SIG-M5 treated with dmso at 0.1 percent for 504 hours (cell line): Measurements from ENCODE around the gene ALOX15.
"Not testable (repeated sequence)": the region's sequence is repeated elsewhere in the genome, so short reads cannot be mapped to it uniquely, and the experiment has no call there.

Experiments
- DNase-seq: peaks from one replicate; lab custom pipeline; 2025; ENCODE audit not compliant: unreplicated experiment; lab: John Stamatoyannopoulos, UW

ALOX15 gene

DNA sequence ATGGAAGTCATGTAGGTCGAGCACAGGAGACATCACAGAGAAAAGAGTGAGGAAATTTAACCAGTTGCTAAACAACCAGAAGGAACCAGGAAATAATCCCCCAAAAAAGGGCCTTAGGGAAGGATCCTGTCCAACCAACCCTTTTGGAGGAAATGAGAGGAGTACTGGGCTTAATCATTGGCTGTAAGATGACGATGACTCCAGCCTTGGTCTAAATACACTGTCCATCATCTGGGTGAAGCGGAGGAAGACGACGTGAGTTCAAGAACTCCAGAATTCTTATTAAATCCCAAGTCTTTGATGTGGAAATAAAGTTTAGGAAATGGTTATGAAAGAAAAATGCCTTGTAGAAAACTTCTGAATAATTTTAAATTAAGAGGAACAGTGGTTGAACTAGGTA, 11.5 kb upstream of the ALOX15 start:
- no peak for DNase-seq

- DNase-seq: peak; percentile 62
Measured at GRCh38 chr17:4648741-4649140, 7.3 kb upstream of the ALOX15 start.

DNA sequence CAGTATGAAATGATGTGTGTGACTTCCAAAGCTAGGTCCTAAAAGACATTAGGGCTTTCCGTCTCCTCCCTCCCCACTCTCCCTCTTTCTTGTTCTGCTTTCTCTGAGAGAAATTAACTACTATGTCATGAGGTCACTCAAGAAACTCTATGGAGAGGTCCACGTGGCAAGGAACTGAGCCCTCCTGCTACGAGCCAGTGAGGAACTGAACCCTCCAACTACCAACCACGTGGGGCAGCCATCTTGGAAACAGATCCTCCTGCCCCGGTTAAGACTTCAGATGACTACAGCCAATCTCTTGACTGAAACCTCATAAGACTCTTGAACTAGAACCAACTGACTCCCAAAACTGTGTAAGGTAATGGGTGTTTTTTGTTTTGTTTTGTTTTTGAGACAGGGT, 4.2 kb upstream of the ALOX15 start:
- peak; percentile 31 for DNase-seq

DNA sequence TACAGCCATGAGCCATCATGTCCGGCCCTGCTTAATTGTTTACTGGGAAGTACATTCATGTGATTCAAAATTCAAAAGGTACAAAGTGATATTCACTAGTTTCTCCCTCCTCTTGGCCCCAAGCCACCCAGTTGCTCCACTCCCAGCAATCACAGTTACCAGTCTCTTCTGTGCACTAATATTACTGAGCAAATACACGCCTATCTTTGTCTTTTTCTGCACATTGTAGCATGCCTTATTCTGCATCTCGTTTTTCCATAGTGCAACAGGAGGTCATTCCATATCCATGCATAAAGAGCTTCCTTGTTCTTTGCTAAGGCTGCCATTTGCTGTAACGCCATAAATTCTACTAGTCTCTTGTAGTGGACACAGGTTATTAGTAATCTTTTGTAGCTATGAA, 2.2 kb upstream of the ALOX15 start:
- no peak for DNase-seq

- no peak for DNase-seq
Measured at GRCh38 chr17:4642286-4642685, 808 bp upstream of the ALOX15 start.

- DNase-seq: not testable (repeated sequence)
Measured at GRCh38 chr17:4640569-4641188, 799 bp downstream of the ALOX15 start.

DNA sequence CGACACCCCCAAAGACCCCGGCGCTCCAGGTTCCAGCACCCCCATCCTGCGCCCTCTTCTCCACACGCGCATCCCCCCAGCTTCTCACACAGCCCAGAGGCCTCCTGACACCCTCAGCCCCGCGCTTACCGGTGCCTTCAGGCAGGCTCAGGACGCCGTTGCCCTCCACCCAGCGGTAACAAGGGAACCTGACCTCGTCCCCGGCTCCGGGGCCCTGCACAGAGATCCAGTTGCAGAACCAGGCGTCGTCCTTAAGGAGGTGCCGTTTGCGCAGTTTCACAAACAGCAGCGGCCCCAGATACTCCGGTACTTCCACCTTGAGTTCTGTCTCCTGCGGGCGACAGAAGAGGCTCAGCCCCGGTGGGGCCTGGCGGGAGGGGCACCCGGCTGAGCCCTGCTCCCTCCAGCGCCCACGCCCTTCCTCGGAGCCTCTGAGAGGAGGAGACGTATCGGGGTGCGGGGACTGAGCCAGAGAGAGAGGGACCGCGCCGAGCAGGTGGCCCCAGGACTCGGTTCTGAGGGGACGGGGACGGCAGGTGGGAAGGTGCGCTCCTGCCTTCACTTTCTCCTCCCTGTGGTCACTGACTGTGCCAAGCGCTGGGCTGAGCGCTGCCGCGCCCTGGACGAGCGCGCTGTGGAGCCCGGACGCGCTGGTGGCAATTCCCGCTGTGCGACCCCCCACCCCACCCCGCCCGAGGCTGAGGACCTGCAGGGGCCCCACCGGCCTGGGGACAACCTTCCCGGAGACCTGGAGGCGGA, 2.0 kb downstream of the ALOX15 start:
- peak; percentile 34 for DNase-seq

GRCh38 chr17:4638766-4639165, 2.7 kb downstream of the ALOX15 start:
- DNase-seq: peak; percentile 9

DNA sequence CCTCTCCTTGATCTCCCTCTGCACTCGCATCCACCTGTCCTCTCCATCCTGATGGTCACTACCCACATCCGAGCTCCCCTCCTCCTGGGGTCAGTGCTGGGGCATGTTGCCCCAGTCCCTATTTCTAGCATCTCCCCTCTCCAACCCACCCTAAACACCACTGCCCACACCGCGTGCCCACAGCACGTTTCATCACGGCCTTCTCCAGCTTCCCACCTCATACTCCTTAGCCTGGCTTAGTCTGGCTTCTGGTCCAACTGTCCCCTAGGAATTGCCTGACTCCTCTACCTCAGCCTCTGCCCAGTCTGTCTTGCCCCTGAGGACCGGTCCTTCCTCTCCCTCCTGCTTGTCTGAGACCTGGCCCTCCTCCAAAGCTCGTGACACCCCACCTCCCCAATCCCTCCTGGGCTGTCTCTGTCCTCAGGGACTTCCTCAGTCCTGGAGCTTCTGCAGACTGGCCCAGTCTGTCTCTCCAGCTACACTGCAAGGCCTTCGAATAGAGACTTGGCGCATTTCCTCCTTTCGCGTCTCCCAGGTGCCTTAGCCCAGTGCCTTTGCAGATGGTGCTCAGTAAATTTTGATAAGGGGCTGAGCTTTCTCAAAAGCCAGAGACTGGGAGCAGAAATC, 4.9 kb downstream of the ALOX15 start:
- no peak for DNase-seq

- peak; percentile 63 for DNase-seq
Measured at GRCh38 chr17:4635823-4636375, 5.6 kb downstream of the ALOX15 start.

DNA sequence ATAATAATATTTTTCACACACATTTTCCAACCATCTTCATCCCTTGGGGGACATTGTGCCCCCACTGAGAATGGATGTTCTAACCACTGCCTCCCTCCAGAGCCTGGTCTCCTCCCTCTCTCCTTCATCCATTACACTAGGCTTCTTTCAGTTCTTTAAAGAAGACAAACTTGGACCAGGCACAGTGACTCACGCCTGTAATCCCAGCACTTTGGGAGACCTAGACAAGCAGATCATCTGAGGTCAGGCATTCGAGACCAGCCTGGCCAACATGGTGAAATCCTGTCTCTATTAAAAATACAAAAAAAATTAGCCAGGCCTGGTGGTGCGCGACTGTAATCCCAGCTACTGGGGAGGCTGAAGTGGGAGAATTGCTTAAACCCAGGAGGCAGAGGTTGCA, 6.5 kb downstream of the ALOX15 start:
- peak; percentile 19 for DNase-seq

GRCh38 chr17:4633643-4634042, 7.8 kb downstream of the ALOX15 start:
- no peak for DNase-seq

- no peak for DNase-seq
Measured at GRCh38 chr17:4632581-4632920, 8.9 kb downstream of the ALOX15 start.

DNA sequence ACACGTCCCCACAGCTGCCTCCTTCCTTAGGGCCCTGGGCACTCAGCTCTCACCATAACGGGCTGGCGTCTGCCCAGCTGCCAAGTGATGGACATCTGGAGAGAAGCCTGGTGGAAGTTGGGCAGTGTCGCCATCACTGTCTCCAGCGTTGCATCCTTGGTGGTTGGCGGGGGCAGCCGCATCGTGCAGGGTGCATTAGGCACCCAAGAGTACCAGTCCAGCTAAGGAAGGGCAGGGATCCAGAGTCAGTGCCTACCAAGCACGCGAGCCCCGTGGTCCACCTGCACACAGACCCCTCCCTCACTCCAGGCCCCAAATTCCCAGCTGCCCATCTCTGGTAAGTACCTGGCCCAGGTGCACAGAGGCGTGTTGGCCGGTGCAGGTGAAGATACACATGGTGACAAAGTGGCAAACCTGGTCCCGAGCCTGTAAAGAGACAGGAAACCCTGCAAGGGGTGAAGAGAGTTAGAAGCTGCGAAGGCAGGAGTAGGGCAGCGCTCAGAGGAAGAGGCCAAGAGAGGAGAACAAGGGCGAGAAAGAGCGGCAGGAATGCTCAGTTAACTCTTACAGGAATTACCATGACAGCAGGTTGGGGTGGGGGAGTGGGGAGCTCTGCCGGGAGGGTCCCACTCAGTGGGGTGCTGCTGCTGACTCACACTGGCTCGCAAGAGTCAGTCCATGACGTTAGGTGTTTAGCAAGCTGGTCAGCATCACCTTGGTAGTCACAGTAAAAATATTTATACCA, 9.5 kb downstream of the ALOX15 start:
- no peak for DNase-seq

DNA sequence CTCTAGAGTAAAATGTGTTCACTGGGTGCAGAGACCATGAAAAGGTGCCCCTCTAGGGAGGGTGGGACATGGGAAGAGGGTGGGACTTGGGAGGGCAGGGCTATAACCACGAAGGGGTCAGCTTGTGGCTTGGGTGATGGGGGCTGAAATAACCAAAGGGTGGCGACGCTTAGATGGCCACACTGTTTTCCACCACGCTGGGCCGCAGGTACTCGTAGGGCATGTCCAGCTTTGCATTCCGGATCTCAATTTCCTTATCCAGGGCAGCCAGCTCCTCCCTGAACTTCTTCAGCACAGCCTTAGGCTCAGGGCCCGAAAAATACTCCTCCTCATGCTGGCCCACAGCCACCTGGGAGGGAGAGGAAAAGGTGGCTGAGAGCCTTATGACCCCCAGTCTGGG, 10.0 kb downstream of the ALOX15 start:
- DNase-seq: no peak

- no peak for DNase-seq
Measured at GRCh38 chr17:4626734-4627256, 14.7 kb downstream of the ALOX15 start.

DNA sequence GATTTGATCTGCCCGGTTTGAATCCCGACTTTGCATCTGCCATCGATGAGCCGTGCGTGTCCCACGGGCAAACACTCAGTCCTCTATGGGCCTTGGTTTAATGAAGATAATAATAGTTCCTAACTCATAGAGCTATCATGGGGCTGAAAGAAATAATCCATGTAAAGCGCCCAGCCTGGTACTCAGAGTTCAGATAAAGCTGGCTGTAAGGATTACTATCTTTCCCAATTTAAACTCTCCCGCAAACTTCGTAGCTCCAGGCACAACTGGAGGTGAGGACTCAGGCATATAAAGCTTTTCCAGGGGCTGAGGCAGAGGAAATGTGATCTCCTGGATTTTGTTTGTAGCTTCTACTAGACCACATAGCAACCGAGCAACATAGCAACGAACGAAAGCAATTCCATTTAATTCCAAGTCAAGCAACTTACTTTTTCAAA, 16.3 kb downstream of the ALOX15 start:
- DNase-seq: no peak

DNA sequence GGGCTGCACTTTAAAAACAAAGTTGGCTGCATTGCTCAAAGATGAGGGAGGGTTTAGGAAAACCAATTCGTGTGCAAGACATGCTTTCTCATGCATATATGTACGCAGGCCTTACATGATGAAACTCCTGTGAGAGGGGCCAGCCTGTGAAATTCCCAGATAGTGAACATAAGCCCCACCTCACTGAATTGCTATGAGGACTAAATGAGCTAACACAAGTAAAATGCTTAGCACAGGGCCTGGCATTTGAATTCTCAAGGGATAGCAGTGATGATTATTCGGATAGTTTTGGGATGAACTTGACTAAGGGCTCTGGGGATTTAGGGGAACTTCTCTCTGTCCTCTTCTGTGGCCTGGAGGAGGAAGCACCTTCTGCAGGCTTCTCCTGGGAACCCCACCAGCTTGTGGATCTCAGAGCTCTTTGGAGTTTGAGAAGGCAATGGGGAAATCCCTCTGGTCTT, 17.0 kb downstream of the ALOX15 start:
- DNase-seq: not testable (repeated sequence)

DNA sequence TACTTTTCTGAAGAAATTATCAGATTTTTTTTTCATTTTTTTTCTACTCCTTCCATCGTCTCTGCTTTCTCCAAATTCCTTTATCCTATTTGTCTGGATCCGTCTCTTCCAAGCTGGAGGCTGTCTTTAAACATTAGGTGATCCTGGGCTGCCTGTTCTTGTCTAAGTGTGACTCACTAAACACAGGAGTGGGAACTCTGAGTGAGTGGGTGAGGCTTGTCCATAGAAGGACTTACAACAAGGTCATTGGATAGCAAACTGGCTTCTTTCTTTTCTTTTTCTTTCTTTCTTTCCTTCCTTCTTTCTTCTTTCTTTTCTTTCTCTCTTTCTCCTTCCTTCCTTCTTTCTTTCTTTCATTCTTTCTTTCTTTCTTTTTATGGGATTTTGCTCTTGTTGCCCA, 18.2 kb downstream of the ALOX15 start:
- no peak for DNase-seq

DNA sequence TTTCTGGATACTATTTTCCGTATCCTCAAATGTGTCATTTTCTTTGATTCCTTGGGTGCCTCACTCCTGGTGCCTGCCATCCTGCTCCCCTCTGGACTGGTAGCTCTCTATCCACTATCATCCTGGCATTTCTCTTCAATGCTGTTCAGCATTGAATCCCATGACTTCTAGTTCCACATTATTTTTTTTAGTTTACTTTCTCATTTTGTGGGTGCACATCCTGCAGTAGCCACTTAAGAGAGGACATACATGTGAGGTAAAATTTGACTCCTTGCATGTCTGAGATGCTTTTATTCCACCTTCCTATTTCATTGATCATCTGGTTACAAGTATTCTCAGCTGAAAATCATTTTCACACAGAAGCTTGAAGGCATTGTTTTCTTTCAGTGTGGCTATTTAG, 19.1 kb downstream of the ALOX15 start:
- DNase-seq: no peak

DNA sequence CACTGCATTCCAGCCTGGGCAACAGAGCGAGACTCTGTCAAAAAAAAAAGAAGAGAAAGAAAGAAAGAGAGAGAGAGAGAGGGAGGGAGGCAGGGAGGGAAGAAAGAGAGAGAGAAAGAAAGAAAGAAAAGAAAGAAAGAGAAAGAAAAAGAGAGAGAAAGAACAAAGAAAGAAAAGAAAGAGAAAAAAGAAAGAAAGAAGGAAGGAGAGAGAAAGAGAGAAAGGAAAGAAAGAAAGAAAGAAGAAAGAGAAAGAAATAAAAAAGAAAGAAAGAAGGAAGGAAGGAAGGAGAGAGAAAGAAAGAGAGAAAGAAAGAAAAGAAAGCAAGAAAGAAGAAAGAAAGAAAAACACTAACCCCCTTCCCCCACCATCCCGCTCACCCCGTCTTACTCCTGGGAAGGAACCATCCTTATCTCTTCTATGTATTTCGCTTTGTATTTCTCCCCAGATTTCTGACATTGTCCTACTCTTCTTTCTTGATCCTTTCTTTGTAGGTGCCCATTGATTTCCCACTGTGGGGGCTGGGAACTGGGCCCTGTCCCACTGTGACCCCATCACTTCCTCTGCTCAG, 20.9 kb downstream of the ALOX15 start:
- no peak for DNase-seq
